Panc1 (cell line): ENCODE measurements around the gene SLC19A3.

Experiments used
- CTCF ChIP-seq: fragments of 450-650 bp; IDR thresholded peaks from 2 replicates; pipeline ENCODE4 v1.5.1; 2017; ENCODE audit warnings: mild to moderate bottlenecking
- POLR2AphosphoS5 ChIP-seq: IDR thresholded peaks from 2 replicates; pipeline ENCODE4 v1.6.1; 2012; ENCODE audit warnings: mild to moderate bottlenecking, low read depth, low read length, moderate library complexity
- REST ChIP-seq, 2 experiments: IDR thresholded peaks; 2 replicates each; pipeline ENCODE4 v1.6.1; 2011 to 2012; ENCODE audit warnings: low read depth in 2 of 2, control low read depth in 1 of 2, low read length in 1 of 2, mild to moderate bottlenecking in 1 of 2, moderate library complexity in 1 of 2; ENCODE audit not compliant: insufficient read depth in 1 of 2
- SIN3A ChIP-seq: IDR thresholded peaks from 2 replicates; pipeline ENCODE4 v1.6.1; 2012; ENCODE audit warnings: low read depth, mild to moderate bottlenecking, low read length, moderate library complexity, borderline replicate concordance; ENCODE audit not compliant: insufficient read depth

GRCh38 chr2:227765788-227766372 is 48.1 kb upstream of the SLC19A3 start:
- TF ChIP-seq CTCF = no peak
- TF ChIP-seq SIN3A = no peak
- no peak for TF ChIP-seq REST (IDR thresholded peaks at IDR 0.05; ENCODE audit: insufficient read depth in 1 of 2, low read depth in 2 of 2, low read length in 1 of 2)
- TF ChIP-seq POLR2AphosphoS5 = no peak
